Activated naive CD4-positive, alpha-beta T cell treated with anti-CD3 and anti-CD28 coated beads, Interleukin-2, amount 10 ng/mL, durations not matched to agents 5 hours and 36 hours (primary cell): ENCODE measurements around the gene CFAP46. TPM values are rescaled to one million over a fixed set of nuclear protein-coding genes. Genes with fewer than 3 reads are reported as not detected.

ENCODE experiments used
- total RNA-seq, 2 experiments: library from RNA; stranded (reverse); gene quantifications; one replicate each; pipeline ENCODE4 v1.2.3, GENCODE V29; 2021

The CFAP46 gene
- not detected for total RNA-seq

GRCh38 chr10:132942101-132943057 is at the start of gene CFAP46:
TSS of gene CFAP46 (minus strand) at chr10:132942570. CDS start at chr10:132942484, 86 bp downstream.

GRCh38 chr10:132785723-132786475 is 156.5 kb downstream of the CFAP46 start, which contains the start of gene NKX6-2:
TSS of gene NKX6-2 (minus strand) at chr10:132786147. CDS start at chr10:132785948, 199 bp downstream.

Other genes starting within 250 kb of the CFAP46 start
- gene NKX6-2, start 156.4 kb downstream of the CFAP46 start, total RNA-seq, result not detected
- not detected for gene ADGRA1, start 145.4 kb upstream of the CFAP46 start, total RNA-seq
- gene KNDC1, start 217.6 kb upstream of the CFAP46 start, total RNA-seq, result under 1 TPM; 0.26 to 0.83 TPM